ENCODE results near the gene SH3PXD2A. TPM values are rescaled to one million over a fixed set of nuclear protein-coding genes. Genes with fewer than 3 reads are reported as not detected.

Gene SH3PXD2A
- total RNA-seq, 1 experiment from 2014 or later = 6.8 TPM

DNA sequence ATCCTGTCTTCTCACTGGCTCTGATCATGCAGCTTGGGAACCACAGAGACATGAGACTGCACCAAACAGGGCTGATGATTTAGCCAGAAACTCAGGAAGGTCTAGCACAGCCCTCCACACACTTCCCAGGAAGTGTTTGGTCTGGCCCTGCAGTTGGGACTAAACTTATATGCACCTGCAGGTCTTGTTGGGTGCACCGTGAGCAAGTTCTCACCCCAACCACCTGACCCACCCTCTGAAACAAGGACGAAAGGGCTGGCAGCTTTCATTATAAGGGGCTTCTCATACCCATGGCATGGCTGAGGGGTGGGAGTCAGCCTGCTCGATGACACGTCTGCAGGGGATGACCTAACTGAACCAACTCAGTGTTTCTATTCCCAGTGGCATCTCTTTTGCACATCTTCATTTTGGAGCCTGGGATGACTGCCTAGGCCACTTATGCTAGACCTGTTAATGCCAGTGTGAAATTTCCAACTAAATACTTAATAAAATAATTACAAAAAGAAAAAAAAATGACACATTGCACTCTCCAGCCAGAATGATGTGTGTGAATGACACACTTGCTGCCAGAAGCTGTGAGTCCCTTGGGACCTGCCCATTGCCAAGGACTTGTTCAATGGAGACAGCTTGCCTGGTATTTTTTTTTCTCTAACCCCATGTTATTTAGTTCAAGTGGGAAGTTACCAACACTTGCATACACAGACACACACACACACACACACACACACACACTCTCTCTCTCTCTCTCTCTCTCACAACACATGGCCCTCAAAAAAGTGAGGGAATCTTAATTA, 259.2 kb downstream of the SH3PXD2A start:
- no peak for DNase-seq
- Histone ChIP-seq H3K27me3 (ENCODE audit: control insufficient read depth, insufficient read depth, low read length) (no peaks in the 10 kb centered on the region), H3K36me3 (replicated peaks; ENCODE audit: control insufficient read depth, insufficient read depth, low read length) (no peaks in the 10 kb centered on the region; the same call in 1 of the 2 replicates), H3K4me3 (ENCODE audit: insufficient read depth, low read depth, low read length) (no peak overlapping the region)

DNA sequence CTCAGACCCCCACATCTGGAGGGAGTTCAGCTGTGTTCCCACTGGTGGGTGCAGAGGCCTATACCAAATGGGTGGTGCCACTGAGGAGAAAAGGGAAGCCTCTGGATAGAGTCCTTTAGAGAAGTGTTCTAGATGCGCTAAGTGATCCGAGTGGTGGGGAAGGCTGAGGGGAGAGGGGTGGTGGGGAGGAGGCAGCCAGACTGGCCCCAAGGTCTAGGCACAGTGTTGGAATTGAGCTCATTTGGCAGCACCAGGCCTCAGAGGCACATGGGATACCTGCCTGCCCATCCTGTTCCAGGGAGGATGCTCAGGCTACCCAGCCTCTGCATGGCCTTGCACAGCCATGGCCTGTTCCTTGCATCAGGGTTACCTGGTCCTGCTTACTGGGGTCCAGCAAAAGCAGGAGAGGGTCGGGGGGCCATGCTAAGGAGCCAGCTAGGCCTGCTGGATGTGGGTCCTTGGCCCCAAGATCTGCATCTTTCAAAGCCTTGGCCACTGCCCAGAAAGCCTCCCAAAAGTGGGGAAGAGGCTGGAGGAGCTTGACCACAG, 262.3 kb downstream of the SH3PXD2A start:
- H3K4me3 ChIP-seq (ENCODE audit: insufficient read depth, low read depth, low read length) = no peak overlapping the region
- H3K27me3 ChIP-seq (ENCODE audit: control insufficient read depth, insufficient read depth, low read length) = no peaks in the 10 kb centered on the region
- no peaks in the 10 kb centered on the region for H3K36me3 ChIP-seq (replicated peaks; ENCODE audit: control insufficient read depth, insufficient read depth, low read length)
- DNase-seq = no peak

DNA sequence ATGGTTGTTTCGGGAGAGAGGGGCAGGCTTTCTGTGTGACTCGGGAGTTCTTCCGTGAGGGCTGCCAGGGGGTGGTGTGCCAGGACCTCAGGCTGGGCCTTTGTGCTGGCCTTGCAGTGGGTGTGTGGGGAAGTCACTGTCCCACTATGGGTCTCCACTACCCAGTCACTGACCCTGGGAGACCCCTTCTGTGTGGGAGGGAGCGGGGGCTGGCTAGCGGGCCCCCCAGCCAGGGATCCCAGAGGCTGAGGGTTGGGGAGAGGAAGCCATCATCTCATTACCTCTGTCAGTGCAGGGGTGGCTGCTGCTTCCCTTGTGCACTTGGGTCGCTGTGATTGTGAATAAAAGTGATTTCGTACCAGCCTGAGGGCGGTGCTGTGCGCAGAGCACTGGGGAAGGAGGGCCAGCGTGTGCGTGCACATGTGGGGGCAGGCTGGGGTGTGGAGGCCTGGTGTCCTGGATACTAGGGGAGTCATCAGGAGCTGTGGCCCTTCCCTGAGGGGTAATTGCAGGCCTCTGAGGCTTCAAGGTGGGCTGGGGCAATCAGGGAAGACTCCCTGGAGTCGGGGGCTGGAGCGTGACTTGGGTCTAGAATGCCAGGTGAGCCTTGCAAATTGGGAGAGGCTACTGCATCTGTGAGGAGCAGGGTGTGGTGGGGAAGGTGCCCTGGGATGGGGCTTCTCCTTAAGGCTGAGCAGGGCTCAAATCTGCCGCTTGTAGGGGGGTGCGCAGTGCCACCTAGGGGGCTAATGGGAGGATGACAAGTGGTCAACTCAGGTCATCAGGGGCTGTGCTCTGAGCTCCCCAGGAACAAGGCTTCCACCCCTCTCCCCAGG, 263.0 kb downstream of the SH3PXD2A start:
- H3K36me3 ChIP-seq (replicated peaks; ENCODE audit: control insufficient read depth, insufficient read depth, low read length) = no peaks in the 10 kb centered on the region
- H3K27me3 ChIP-seq (ENCODE audit: control insufficient read depth, insufficient read depth, low read length) = no peaks in the 10 kb centered on the region
- peak; percentile 96 for DNase-seq
- H3K4me3 ChIP-seq (ENCODE audit: insufficient read depth, low read depth, low read length) = no peak overlapping the region

DNA sequence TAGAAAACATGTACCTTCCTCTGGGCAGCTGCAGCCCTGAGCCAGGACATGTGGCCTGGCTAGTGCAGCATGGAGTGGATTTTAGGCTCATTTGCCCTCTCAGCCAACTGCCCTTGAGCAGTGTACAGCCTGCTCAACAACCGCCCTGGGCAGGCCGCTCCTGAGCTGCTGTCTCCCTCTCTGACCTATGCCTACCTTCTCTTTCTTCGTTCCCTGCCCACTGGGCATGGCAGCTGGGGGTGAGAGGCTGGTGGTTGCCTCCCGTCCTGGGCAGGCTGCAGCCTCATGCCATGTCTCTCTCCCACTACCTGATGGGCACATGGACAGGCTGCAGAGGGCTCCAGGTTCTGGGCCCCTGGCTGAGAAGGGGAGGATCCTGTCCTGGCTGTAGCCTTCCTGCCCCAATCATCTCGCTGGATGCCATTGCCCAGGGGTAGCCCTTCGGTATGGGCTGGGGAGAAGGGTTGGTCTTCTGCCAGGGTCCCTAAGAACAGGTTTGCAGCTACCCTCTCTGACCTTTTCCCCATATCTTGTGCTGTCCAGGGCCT, 264.6 kb downstream of the SH3PXD2A start:
- no peaks in the 10 kb centered on the region for H3K27me3 ChIP-seq (ENCODE audit: control insufficient read depth, insufficient read depth, low read length)
- no peak overlapping the region for H3K4me3 ChIP-seq (ENCODE audit: insufficient read depth, low read depth, low read length)
- peak; percentile 52 for DNase-seq
- H3K36me3 ChIP-seq (replicated peaks; ENCODE audit: control insufficient read depth, insufficient read depth, low read length) = no peaks in the 10 kb centered on the region

DNA sequence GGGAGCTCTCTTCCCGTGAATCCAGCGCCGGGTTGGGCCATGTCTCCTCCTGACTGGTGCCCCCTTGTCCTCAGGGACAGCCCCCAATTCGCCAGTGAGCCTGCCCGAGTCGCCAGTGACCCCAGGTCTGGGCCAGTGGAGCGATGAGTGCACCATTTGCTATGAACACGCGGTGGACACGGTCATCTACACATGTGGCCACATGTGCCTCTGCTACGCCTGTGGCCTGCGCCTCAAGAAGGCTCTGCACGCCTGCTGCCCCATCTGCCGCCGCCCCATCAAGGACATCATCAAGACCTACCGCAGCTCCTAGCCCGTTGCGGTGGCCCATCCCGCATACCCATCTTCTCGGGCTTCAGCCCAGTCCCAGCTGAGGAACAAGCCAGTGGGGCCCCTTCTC, 265.3 kb downstream of the SH3PXD2A start:
- H3K4me3 ChIP-seq (ENCODE audit: insufficient read depth, low read depth, low read length) = no peak overlapping the region
- DNase-seq = peak; percentile 53
- H3K27me3 ChIP-seq (ENCODE audit: control insufficient read depth, insufficient read depth, low read length) = no peaks in the 10 kb centered on the region
- no peaks in the 10 kb centered on the region for H3K36me3 ChIP-seq (replicated peaks; ENCODE audit: control insufficient read depth, insufficient read depth, low read length)

DNA sequence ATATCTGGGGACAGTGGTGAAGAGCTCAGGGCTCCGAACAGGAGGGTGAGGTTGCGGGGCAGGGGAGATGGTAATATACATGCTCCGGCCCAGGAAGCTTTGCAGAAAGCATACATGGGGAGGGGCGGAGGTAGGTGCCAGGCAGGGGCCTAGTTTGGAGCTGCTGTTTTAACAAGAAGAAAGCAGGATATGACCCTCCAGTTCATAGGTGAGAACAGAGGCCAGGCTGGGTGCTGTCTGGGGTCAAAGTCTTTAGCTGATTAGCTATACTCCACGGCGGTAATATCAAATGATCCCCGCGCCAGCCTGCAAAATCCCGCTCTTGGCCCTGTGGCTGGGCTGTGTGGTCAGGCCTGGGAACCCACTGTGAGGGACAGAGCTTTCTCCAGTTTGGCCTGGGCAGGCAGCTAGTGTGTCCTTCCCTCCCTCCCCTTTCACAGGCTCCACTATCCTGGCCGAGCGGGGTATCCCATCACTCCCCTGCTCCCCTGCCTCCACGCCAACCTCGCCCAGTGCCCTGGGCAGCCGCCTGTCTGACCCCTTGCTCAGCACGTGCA, 266.2 kb downstream of the SH3PXD2A start:
- Histone ChIP-seq H3K36me3 (replicated peaks; ENCODE audit: control insufficient read depth, insufficient read depth, low read length) (no peaks in the 10 kb centered on the region), H3K4me3 (ENCODE audit: insufficient read depth, low read depth, low read length) (no peak overlapping the region), H3K27me3 (ENCODE audit: control insufficient read depth, insufficient read depth, low read length) (no peaks in the 10 kb centered on the region)
- DNase-seq = no peak

DNA sequence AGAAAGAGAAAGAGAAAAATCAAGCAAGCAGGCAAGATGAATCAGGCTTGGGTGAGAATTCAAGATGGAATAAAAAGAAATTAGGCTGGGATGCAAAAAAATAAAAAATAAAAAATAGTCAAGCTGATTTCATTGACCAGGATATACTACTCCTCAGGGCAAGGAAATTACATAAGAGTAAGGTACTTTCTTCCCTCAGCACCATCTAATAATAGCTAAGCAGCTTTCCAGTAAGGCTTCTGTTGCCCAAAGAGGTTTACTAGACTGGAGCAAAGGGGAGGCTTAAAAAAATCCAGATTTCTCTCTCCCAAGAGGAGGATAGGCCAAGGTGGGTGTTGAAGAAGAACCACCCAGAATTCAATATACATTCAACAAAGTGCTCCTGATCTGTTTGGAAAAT, 268.3 kb downstream of the SH3PXD2A start:
- H3K4me3 ChIP-seq (ENCODE audit: insufficient read depth, low read depth, low read length) = no peak overlapping the region
- H3K36me3 ChIP-seq (replicated peaks; ENCODE audit: control insufficient read depth, insufficient read depth, low read length) = no peaks in the 10 kb centered on the region
- DNase-seq = no peak
- no peaks in the 10 kb centered on the region for H3K27me3 ChIP-seq (ENCODE audit: control insufficient read depth, insufficient read depth, low read length)

DNA sequence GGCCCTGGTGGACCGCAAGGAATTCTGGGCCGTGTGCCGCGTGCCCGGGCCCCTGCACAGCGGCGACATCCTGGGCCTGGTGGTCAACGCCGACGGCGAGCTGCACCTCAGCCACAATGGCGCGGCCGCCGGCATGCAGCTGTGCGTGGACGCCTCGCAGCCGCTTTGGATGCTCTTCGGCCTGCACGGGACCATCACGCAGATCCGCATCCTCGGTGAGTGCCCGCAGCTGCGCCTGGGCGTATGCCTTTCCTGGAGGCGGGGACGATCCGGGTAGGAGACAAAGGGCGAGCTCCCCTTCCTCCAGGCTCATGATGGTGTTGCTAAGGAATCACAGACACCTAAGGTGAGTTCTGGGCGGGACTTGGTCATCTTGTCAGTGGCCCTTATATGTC, 270.4 kb downstream of the SH3PXD2A start:
- no peak overlapping the region for H3K4me3 ChIP-seq (ENCODE audit: insufficient read depth, low read depth, low read length)
- DNase-seq = no peak
- no peaks in the 10 kb centered on the region for H3K36me3 ChIP-seq (replicated peaks; ENCODE audit: control insufficient read depth, insufficient read depth, low read length)
- no peaks in the 10 kb centered on the region for H3K27me3 ChIP-seq (ENCODE audit: control insufficient read depth, insufficient read depth, low read length)

DNA sequence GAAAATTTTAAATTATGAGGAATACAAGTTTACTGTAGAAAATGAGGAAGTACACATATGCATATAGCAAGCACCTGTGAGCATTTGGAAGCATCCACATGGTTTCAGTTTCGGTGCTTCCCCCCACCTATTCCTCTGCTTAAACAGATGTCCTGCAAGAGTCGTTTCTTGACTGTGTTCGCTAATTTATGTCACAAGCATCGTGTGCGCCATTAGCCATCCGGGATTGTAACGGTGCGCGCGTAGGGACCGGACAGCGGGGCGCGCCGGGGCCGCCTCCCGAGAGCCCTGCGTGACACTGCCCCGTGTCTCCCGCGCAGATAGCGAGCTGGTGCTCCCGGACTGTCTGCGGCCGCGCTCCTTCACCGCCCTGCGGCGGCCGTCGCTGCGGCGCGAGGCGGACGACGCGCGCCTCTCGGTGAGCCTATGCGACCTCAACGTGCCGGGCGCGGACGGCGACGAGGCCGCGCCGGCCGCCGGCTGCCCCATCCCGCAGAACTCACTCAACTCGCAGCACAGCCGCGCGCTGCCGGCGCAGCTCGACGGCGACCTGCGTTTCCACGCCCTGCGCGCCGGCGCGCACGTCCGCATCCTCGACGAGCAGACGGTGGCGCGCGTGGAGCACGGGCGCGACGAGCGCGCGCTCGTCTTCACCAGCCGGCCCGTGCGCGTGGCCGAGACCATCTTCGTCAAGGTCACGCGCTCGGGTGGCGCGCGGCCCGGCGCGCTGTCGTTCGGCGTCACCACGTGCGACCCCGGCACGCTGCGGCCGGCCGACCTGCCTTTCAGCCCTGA, 271.0 kb downstream of the SH3PXD2A start:
- no peak for DNase-seq
- Histone ChIP-seq H3K27me3 (ENCODE audit: control insufficient read depth, insufficient read depth, low read length) (no peaks in the 10 kb centered on the region), H3K4me3 (ENCODE audit: insufficient read depth, low read depth, low read length) (no peak overlapping the region), H3K36me3 (replicated peaks; ENCODE audit: control insufficient read depth, insufficient read depth, low read length) (no peaks in the 10 kb centered on the region)

DNA sequence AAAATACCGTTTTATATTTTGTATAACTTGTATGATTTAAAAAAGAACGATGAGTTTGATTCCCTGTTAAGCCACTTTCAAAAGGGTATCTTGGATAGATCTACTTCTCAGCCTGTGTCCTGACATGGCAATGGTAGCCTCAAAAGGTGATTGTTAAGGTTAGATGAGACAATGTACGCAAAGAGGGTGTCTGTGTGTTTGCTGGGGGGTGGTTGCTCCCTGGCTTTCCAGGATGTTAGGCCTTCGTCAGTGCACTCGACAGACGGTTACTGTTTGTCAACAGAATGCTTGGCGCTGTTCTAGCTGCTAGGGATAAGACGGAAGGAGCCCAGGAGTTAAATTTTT, 271.5 kb downstream of the SH3PXD2A start:
- DNase-seq = no peak
- Histone ChIP-seq H3K27me3 (ENCODE audit: control insufficient read depth, insufficient read depth, low read length) (no peaks in the 10 kb centered on the region), H3K36me3 (replicated peaks; ENCODE audit: control insufficient read depth, insufficient read depth, low read length) (no peaks in the 10 kb centered on the region), H3K4me3 (ENCODE audit: insufficient read depth, low read depth, low read length) (no peak overlapping the region)

DNA sequence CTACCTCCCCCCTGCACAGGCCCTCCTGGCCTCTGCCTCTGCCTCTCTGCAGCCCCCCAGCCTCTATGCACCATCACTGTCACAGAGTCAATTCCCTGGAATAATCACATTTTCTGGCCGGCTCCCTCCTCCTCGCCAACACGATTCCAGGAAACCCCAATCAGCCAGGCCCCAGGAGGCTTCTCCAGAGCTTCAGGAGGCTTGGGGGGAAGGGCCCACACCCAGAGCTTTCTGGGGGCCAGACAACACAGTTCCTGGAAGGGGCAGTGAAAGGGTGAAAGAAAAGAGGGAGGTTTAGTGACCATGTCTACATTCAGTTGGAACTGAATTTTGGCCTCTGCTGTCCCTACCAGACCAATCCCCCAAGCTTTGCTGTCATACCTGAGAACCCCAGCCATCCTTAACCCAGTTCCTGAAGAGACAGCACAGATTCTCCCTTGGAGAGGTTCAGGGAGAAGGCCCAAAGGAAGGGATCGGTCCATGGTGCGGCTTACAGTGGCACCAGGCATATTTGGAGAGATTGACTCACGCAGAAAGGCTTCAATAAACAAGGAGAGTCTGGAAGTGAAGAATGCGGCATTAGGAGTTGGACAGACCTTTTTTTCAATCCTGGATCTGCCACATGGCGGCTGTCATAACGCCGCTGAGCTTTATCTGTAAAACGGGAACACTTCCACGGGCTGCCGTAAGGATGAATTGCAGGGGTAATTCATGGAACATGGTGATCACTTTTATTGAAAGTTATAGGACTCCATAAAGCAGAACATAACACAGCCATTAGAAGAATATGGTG, 272.8 kb downstream of the SH3PXD2A start:
- DNase-seq = no peak
- Histone ChIP-seq H3K36me3 (replicated peaks; ENCODE audit: control insufficient read depth, insufficient read depth, low read length) (no peaks in the 10 kb centered on the region), H3K4me3 (ENCODE audit: insufficient read depth, low read depth, low read length) (no peak overlapping the region), H3K27me3 (ENCODE audit: control insufficient read depth, insufficient read depth, low read length) (no peaks in the 10 kb centered on the region)

DNA sequence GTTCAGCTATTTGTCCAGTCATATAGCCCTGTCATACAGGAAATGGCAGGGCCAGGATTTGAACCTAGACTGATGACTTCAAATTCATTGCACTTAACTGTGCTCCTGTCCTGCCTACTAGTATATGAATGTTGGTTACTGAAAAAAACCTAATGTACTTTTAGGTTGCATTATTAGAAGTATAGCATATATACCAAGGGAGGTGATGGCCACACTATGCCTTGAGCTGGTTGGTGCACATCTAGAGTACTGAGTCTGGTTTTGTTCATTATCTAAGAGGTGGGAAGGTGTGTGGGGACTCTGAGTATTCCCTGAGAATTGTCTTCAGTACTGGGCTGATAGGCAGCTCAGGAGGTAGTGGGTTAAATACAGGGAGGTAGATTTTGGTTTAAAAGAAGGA, 273.9 kb downstream of the SH3PXD2A start:
- Histone ChIP-seq H3K27me3 (ENCODE audit: control insufficient read depth, insufficient read depth, low read length) (no peaks in the 10 kb centered on the region), H3K4me3 (ENCODE audit: insufficient read depth, low read depth, low read length) (no peak overlapping the region), H3K36me3 (replicated peaks; ENCODE audit: control insufficient read depth, insufficient read depth, low read length) (no peaks in the 10 kb centered on the region)
- no peak for DNase-seq

DNA sequence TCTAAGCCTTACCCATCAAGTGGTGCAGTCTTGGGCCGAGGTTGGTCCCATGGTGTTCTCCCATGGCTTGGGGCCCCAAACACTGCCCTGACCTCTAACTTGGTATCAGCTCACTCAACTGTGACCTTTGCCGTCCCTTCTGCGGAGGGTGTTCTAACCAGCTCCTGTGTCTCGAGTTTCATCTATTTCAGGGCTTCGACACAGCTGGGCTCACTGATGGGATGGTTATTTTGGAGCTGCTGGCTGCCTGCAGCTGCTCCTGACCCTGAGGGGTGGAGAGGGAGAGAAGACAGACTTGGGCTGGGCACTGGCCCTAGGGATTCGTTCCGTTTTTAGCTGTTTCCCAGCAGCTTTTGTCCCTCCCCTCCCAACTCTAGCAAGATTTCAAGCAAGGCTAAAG, 274.9 kb downstream of the SH3PXD2A start:
- H3K4me3 ChIP-seq (ENCODE audit: insufficient read depth, low read depth, low read length) = no peak overlapping the region
- H3K36me3 ChIP-seq (replicated peaks; ENCODE audit: control insufficient read depth, insufficient read depth, low read length) = no peaks in the 10 kb centered on the region
- DNase-seq = no peak
- H3K27me3 ChIP-seq (ENCODE audit: control insufficient read depth, insufficient read depth, low read length) = no peaks in the 10 kb centered on the region
